Measurements from ENCODE around the gene OR2Y1. TPM values are rescaled to one million over a fixed set of nuclear protein-coding genes. Genes with fewer than 3 reads are reported as not detected.
"Not testable (repeated sequence)": the region's sequence is repeated elsewhere in the genome, so short reads cannot be mapped to it uniquely, and the experiment has no call there.

OR2Y1 gene
- polyA plus RNA-seq, 1 donor (not counting 4 experiments of a cell fraction or from before 2014, with no cell fraction given): not detected

GRCh38 chr5:180742727-180743126 lies 2.9 kb upstream of the OR2Y1 start:
- no peak for FAIRE-seq
- Histone ChIP-seq H3K4me3 (ENCODE audit: control insufficient read depth in 2 of 3, extremely low read depth in 1 of 3, insufficient read depth in 2 of 3, low read depth in 1 of 3, low read length in 3 of 3) (no peak overlapping the region), H4K20me1 (ENCODE audit: control insufficient read depth, extremely low read depth, insufficient read depth, low read length) (no peaks in the 10 kb centered on the region), H3K27me3 (ENCODE audit: control insufficient read depth, extremely low read depth, insufficient read depth, low read length) (no peaks in the 10 kb centered on the region), H3K9me3 (ENCODE audit: control insufficient read depth, low read depth, low read length) (no peaks in the 10 kb centered on the region), H3K36me3 (ENCODE audit: control insufficient read depth in 2 of 2, extremely low read depth in 1 of 2, insufficient read depth in 2 of 2, low read length in 2 of 2) (no peaks in the 10 kb centered on the region), H2AFZ (ENCODE audit: control insufficient read depth, low read length) (no peak overlapping the region), H3K9ac (ENCODE audit: control insufficient read depth, extremely low read depth, insufficient read depth, low read length) (no peak overlapping the region), H3K79me2 (ENCODE audit: control insufficient read depth, insufficient read depth, low read length) (no peaks in the 10 kb centered on the region), H3K9me1 (ENCODE audit: control insufficient read depth, extremely low read depth, insufficient read depth, low read length) (no peaks in the 10 kb centered on the region), H3K4me1 (ENCODE audit: control insufficient read depth, extremely low read depth, insufficient read depth, low read length) (no peaks in the 10 kb centered on the region), H3K4me2 (ENCODE audit: control insufficient read depth, extremely low read depth, insufficient read depth, low read depth, low read length) (no peak overlapping the region), H3K27ac (ENCODE audit: control insufficient read depth, insufficient read depth, low read length) (no peak overlapping the region)
- no peak for DNase-seq (ENCODE audit: low read depth, low spot score)
- dilution Hi-C loops (cut with MboI; ENCODE audit: extremely low pct_ligation_motif_present, low sequenced_read_pairs): no loop called here
- TF ChIP-seq EZH2 (IDR thresholded peaks at IDR 0.05; ENCODE audit: low read length) (no peak), CTCF (optimal IDR thresholded peaks at IDR 0.05 in 1 of 3, IDR thresholded peaks at IDR 0.05 in 1 of 3, conservative IDR thresholded peaks at IDR 0.05 in 1 of 3; ENCODE audit: extremely low read depth in 1 of 3, insufficient read depth in 2 of 3, low read length in 3 of 3) (no peak)

DNA sequence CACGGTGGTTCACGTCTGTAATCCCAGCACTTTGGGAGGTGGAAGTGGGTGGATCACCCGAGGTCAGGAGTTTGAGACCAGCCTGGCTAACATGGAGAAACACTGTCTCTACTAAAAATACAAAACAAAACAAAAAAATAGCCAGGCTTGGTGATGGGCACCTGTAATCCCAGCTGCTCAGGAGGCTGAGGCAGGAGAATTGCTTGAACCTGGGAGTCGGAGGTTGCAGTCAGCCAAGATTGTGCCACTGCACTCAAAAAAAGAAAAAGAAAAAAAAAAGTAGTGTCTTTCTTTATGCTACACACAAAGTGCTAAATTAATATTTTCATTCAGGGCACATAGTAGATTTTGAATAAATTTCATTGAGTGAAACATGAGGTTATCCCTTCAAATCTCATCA lies 1.1 kb upstream of the OR2Y1 start:
- H3K9ac ChIP-seq (ENCODE audit: control insufficient read depth, extremely low read depth, insufficient read depth, low read length); H3K27ac ChIP-seq (ENCODE audit: control insufficient read depth, insufficient read depth, low read length); H3K9me3 ChIP-seq (ENCODE audit: control insufficient read depth, low read depth, low read length); H3K4me3 ChIP-seq (ENCODE audit: control insufficient read depth in 2 of 3, extremely low read depth in 1 of 3, insufficient read depth in 2 of 3, low read depth in 1 of 3, low read length in 3 of 3); H4K20me1 ChIP-seq (ENCODE audit: control insufficient read depth, extremely low read depth, insufficient read depth, low read length); H3K4me2 ChIP-seq (ENCODE audit: control insufficient read depth, extremely low read depth, insufficient read depth, low read depth, low read length); H3K27me3 ChIP-seq (ENCODE audit: control insufficient read depth, extremely low read depth, insufficient read depth, low read length); H3K4me1 ChIP-seq (ENCODE audit: control insufficient read depth, extremely low read depth, insufficient read depth, low read length); H3K79me2 ChIP-seq (ENCODE audit: control insufficient read depth, insufficient read depth, low read length); H3K9me1 ChIP-seq (ENCODE audit: control insufficient read depth, extremely low read depth, insufficient read depth, low read length); DNase-seq (ENCODE audit: low read depth, low spot score); H2AFZ ChIP-seq (ENCODE audit: control insufficient read depth, low read length); FAIRE-seq; H3K36me3 ChIP-seq (ENCODE audit: control insufficient read depth in 2 of 2, extremely low read depth in 1 of 2, insufficient read depth in 2 of 2, low read length in 2 of 2); dilution Hi-C loops (cut with MboI; ENCODE audit: extremely low pct_ligation_motif_present, low sequenced_read_pairs): not testable (repeated sequence)

DNA sequence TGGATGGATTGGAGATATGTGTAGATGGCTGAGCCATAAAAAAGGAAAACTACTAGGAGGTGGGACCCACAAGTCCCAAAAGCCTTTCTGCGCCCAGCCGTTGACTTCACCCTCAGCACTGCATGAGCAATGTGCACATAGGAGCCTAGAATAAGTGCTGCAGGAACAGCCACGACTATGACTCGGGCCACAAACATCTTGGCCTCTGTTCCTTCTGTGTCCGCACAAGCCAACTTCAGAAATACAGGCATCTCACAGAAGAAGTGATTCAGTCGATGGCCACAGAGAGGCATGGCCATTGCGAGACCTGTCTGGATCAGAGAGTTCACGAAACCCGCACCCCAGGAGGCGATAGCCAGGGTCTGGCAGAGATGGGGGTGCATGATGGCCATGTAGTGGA lies 587 bp downstream of the OR2Y1 start:
- H3K79me2 ChIP-seq (ENCODE audit: control insufficient read depth, insufficient read depth, low read length): no peaks in the 10 kb centered on the region
- no peak overlapping the region for H3K27ac ChIP-seq (ENCODE audit: control insufficient read depth, insufficient read depth, low read length)
- no peaks in the 10 kb centered on the region for H3K36me3 ChIP-seq (ENCODE audit: control insufficient read depth in 2 of 2, extremely low read depth in 1 of 2, insufficient read depth in 2 of 2, low read length in 2 of 2)
- no peak overlapping the region for H3K4me3 ChIP-seq (ENCODE audit: control insufficient read depth in 2 of 3, extremely low read depth in 1 of 3, insufficient read depth in 2 of 3, low read depth in 1 of 3, low read length in 3 of 3)
- H3K9ac ChIP-seq (ENCODE audit: control insufficient read depth, extremely low read depth, insufficient read depth, low read length): no peak overlapping the region
- no peak for DNase-seq (ENCODE audit: low read depth, low spot score)
- TF ChIP-seq CTCF (optimal IDR thresholded peaks at IDR 0.05 in 1 of 3, IDR thresholded peaks at IDR 0.05 in 1 of 3, conservative IDR thresholded peaks at IDR 0.05 in 1 of 3; ENCODE audit: extremely low read depth in 1 of 3, insufficient read depth in 2 of 3, low read length in 3 of 3): no peak
- no peak for TF ChIP-seq EZH2 (IDR thresholded peaks at IDR 0.05; ENCODE audit: low read length)
- H4K20me1 ChIP-seq (ENCODE audit: control insufficient read depth, extremely low read depth, insufficient read depth, low read length): no peaks in the 10 kb centered on the region
- no peaks in the 10 kb centered on the region for H3K4me1 ChIP-seq (ENCODE audit: control insufficient read depth, extremely low read depth, insufficient read depth, low read length)
- no peaks in the 10 kb centered on the region for H3K9me3 ChIP-seq (ENCODE audit: control insufficient read depth, low read depth, low read length)
- H3K9me1 ChIP-seq (ENCODE audit: control insufficient read depth, extremely low read depth, insufficient read depth, low read length): no peaks in the 10 kb centered on the region
- H2AFZ ChIP-seq (ENCODE audit: control insufficient read depth, low read length): no peak overlapping the region
- dilution Hi-C loops (cut with MboI; ENCODE audit: extremely low pct_ligation_motif_present, low sequenced_read_pairs): no loop called here
- no peaks in the 10 kb centered on the region for H3K27me3 ChIP-seq (ENCODE audit: control insufficient read depth, extremely low read depth, insufficient read depth, low read length)
- no peak for FAIRE-seq
- no peak overlapping the region for H3K4me2 ChIP-seq (ENCODE audit: control insufficient read depth, extremely low read depth, insufficient read depth, low read depth, low read length)

All from keratinocyte (primary cell).